ENCODE data around the gene KLHDC2. TPM values are rescaled to one million over a fixed set of nuclear protein-coding genes. Genes with fewer than 3 reads are reported as not detected.
"Not testable (repeated sequence)": the region's sequence is repeated elsewhere in the genome, so short reads cannot be mapped to it uniquely, and the experiment has no call there.

KLHDC2 gene
- total RNA-seq, 1 experiment from 2014 or later, result 45.3 TPM

DNA sequence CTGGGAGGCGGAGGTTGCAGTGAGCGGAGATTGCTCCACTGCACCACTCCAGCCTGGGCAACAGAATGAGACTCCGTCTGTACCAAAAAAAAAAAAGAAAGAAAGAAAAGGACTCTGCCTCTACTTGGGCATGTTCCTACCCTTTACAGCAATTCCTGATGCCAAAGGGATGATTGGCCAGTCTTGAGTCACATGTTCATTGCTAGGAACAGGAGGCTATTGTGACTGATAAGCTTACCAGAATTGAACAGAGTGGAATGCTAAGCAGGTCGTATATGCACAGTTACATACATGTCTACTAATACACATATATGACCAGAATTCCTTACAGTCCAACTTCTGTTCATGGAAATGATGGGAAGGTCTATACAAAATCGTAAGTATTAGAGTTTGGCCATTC, 40.8 kb upstream of the KLHDC2 start:
- H3K4me2 ChIP-seq, result no peak overlapping the region
- no peaks in the 10 kb centered on the region for H3K9me2 ChIP-seq (ENCODE audit: insufficient read depth)
- no peaks in the 10 kb centered on the region for H3K9me3 ChIP-seq (ENCODE audit: insufficient read depth, low read depth)
- H2AFZ ChIP-seq, result no peak overlapping the region
- ChIA-PET CTCF (no interaction called here), POLR2A (ENCODE audit: unreplicated experiment) (no interaction called here)
- H3K36me3 ChIP-seq (ENCODE audit: low read depth), result no peaks in the 10 kb centered on the region
- TF ChIP-seq EZH2 (IDR thresholded peaks at IDR 0.05; ENCODE audit: low read depth), result no peak
- TF ChIP-seq, protein P1, sequence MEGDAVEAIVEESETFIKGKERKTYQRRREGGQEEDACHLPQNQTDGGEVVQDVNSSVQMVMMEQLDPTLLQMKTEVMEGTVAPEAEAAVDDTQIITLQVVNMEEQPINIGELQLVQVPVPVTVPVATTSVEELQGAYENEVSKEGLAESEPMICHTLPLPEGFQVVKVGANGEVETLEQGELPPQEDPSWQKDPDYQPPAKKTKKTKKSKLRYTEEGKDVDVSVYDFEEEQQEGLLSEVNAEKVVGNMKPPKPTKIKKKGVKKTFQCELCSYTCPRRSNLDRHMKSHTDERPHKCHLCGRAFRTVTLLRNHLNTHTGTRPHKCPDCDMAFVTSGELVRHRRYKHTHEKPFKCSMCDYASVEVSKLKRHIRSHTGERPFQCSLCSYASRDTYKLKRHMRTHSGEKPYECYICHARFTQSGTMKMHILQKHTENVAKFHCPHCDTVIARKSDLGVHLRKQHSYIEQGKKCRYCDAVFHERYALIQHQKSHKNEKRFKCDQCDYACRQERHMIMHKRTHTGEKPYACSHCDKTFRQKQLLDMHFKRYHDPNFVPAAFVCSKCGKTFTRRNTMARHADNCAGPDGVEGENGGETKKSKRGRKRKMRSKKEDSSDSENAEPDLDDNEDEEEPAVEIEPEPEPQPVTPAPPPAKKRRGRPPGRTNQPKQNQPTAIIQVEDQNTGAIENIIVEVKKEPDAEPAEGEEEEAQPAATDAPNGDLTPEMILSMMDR (conservative IDR thresholded peaks at IDR 0.05), result no peak
- no peaks in the 10 kb centered on the region for H4K20me1 ChIP-seq (ENCODE audit: insufficient read depth)
- no peaks in the 10 kb centered on the region for H3K27me3 ChIP-seq (ENCODE audit: insufficient read depth, low read depth)
- H3F3A ChIP-seq (ENCODE audit: insufficient read depth, low read depth), result no peaks in the 10 kb centered on the region
- H3K27ac ChIP-seq, result no peak overlapping the region
- H3K4me1 ChIP-seq (replicated peaks; ENCODE audit: insufficient read depth), result no peaks in the 10 kb centered on the region
- H3K79me2 ChIP-seq (ENCODE audit: low read depth), result no peaks in the 10 kb centered on the region
- H3K4me3 ChIP-seq, result no peak overlapping the region
- no peak for DNase-seq
- no TSS peak for BruUV-seq (replicated peaks)
- intact Hi-C loops (cut with micrococcal nuclease; ENCODE audit: unreplicated experiment), result no loop called here

DNA sequence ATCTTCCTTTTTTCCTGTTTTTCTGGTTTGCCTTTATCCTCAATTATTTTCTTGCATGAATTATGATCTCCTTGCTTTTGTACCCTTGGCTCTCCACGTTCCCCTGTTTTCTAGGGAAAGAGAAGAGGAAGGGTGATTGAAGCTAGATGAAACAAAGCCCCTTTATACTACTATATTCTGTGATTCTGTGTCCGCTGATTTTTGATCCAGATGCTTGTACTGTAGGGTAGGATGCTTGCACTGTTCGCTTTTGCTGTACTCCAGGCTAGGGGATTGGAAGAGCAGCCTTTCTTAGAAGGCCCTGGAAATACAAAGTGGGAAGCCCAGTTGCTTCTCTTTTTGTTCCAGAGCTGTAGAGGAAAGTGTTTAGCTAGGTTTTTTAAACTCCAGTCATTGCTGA, 35.1 kb upstream of the KLHDC2 start:
- H3K4me1 ChIP-seq (replicated peaks; ENCODE audit: insufficient read depth), result no peaks in the 10 kb centered on the region
- ChIA-PET CTCF (no interaction called here), POLR2A (ENCODE audit: unreplicated experiment) (interaction anchor here (0.6 kb wide), 1 partner anchor 378 kb away, joined by 6 read pairs; no protein-coding TSS in a partner anchor)
- H3K27me3 ChIP-seq (ENCODE audit: insufficient read depth, low read depth), result no peaks in the 10 kb centered on the region
- H3K9me2 ChIP-seq (ENCODE audit: insufficient read depth), result no peaks in the 10 kb centered on the region
- H4K20me1 ChIP-seq (ENCODE audit: insufficient read depth), result no peaks in the 10 kb centered on the region
- no peak overlapping the region for H2AFZ ChIP-seq
- TF ChIP-seq, protein P1 (conservative IDR thresholded peaks at IDR 0.05), result no peak
- no peak for TF ChIP-seq EZH2 (IDR thresholded peaks at IDR 0.05; ENCODE audit: low read depth)
- H3K9me3 ChIP-seq (ENCODE audit: insufficient read depth, low read depth), result peaks cover 6% of the 10 kb centered on the region; the same call in 1 of the 2 replicates
- no peak overlapping the region for H3K4me2 ChIP-seq
- H3K4me3 ChIP-seq, result no peak overlapping the region
- no peak for DNase-seq
- H3F3A ChIP-seq (ENCODE audit: insufficient read depth, low read depth), result no peaks in the 10 kb centered on the region
- no TSS peak for BruUV-seq (replicated peaks)
- no peaks in the 10 kb centered on the region for H3K79me2 ChIP-seq (ENCODE audit: low read depth)
- no peak overlapping the region for H3K27ac ChIP-seq
- intact Hi-C loops (cut with micrococcal nuclease; ENCODE audit: unreplicated experiment), result no loop called here
- no peaks in the 10 kb centered on the region for H3K36me3 ChIP-seq (ENCODE audit: low read depth)

DNA sequence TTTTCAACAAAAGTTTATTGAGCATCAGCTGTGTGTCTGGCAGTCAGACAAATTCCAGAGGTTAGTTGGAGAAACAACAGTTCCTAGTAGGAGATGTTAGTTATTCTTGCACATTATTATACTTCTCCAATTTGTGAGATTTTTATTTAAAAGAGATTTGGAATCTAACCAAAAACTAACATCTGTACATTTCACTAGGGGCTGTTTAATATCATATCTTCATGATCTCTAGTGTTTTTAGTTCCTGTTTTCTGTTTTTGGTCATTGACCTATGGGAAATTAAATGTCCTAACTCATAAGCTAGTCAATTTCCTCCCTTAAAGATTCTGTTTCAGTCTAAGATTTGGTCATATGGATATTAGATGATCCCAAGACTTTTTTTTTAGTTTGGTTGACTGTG, 34.1 kb upstream of the KLHDC2 start:
- Histone ChIP-seq H3F3A (ENCODE audit: insufficient read depth, low read depth) (no peaks in the 10 kb centered on the region), H3K4me1 (replicated peaks; ENCODE audit: insufficient read depth) (no peaks in the 10 kb centered on the region), H4K20me1 (ENCODE audit: insufficient read depth) (no peaks in the 10 kb centered on the region), H3K4me2 (no peak overlapping the region), H3K4me3 (no peak overlapping the region), H3K79me2 (ENCODE audit: low read depth) (no peaks in the 10 kb centered on the region), H3K27me3 (ENCODE audit: insufficient read depth, low read depth) (no peaks in the 10 kb centered on the region), H3K9me3 (ENCODE audit: insufficient read depth, low read depth) (peaks cover 6% of the 10 kb centered on the region; the same call in 1 of the 2 replicates), H3K36me3 (ENCODE audit: low read depth) (no peaks in the 10 kb centered on the region), H3K9me2 (ENCODE audit: insufficient read depth) (no peaks in the 10 kb centered on the region), H3K27ac (no peak overlapping the region), H2AFZ (no peak overlapping the region)
- CTCF ChIA-PET, result no interaction called here
- intact Hi-C loops (cut with micrococcal nuclease; ENCODE audit: unreplicated experiment), result no loop called here
- no TSS peak for BruUV-seq (replicated peaks)
- no peak for DNase-seq
- POLR2A ChIA-PET (ENCODE audit: unreplicated experiment), result no interaction called here
- TF ChIP-seq, protein P1 (conservative IDR thresholded peaks at IDR 0.05), result no peak
- no peak for TF ChIP-seq EZH2 (IDR thresholded peaks at IDR 0.05; ENCODE audit: low read depth)

DNA sequence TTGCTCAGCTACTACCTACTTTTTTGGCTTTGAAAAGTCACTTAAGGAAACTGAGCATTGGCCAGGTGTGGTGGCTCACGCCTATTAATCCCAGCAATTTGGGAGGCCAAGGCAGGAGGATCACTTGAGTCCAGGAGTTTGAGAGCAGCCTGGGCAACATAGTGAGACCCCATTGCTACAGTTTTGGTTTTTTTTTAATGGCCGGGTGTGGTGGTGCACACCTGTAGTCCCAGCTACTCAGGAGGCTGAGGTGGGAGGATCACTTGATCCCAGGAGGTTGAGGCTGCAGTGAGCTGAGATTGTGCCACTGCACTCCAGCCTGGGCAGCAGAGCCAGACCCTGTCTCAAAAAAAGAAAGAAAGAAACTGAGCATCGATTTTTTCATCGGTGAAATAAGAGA, 32.3 kb upstream of the KLHDC2 start:
- H4K20me1 ChIP-seq (ENCODE audit: insufficient read depth); H3K36me3 ChIP-seq (ENCODE audit: low read depth); POLR2A ChIA-PET (ENCODE audit: unreplicated experiment); H3K9me2 ChIP-seq (ENCODE audit: insufficient read depth); intact Hi-C loops (cut with micrococcal nuclease; ENCODE audit: unreplicated experiment); H2AFZ ChIP-seq; H3K27ac ChIP-seq; H3F3A ChIP-seq (ENCODE audit: insufficient read depth, low read depth); H3K4me2 ChIP-seq; DNase-seq; H3K79me2 ChIP-seq (ENCODE audit: low read depth); H3K4me3 ChIP-seq; H3K4me1 ChIP-seq (replicated peaks; ENCODE audit: insufficient read depth); H3K9me3 ChIP-seq (ENCODE audit: insufficient read depth, low read depth); BruUV-seq (replicated peaks); CTCF ChIA-PET; H3K27me3 ChIP-seq (ENCODE audit: insufficient read depth, low read depth): not testable (repeated sequence)
